ENCODE measurements around the gene DLG5. TPM values are rescaled to one million over a fixed set of nuclear protein-coding genes. Genes with fewer than 3 reads are reported as not detected.

DLG5 gene
- total RNA-seq, 1 donor from 2014 or later: 64.5 TPM

DNA sequence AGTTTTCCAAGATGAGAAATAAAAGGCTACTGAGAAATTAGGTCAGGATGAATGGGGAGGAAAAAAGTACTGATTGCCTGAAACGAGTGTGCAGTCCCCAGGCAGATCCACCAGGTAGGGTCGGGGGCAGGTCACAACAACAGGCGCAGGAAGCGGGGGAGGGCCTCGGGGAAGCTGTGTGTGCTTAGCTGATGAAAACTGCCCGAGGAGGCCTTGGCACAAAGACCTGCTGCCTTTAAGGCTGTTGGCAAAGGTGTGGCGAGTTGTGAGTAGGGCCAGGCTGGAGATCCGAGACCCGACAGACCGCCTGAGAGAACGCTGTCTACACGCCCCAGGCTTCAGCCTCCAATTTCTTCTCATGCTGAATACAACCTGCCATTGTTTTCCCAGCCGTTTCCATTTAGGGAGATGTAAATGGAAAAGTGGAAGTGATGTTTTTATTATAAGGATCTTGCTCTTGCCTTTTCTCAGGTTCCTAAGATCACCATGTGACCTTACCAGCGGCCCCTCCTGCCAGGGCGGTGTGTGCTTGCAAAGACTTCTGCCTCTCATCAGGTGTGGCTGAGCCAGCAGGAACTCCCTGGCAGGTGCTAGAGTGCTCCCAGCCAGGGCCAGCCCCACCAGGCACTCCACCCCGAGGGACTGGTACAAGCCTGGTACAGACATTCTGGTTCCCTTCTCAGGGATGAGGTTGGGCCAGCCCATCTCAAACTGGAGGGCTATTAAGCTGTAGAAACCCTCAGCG is 60.8 kb downstream of the DLG5 start:
- TF ChIP-seq, protein P1, sequence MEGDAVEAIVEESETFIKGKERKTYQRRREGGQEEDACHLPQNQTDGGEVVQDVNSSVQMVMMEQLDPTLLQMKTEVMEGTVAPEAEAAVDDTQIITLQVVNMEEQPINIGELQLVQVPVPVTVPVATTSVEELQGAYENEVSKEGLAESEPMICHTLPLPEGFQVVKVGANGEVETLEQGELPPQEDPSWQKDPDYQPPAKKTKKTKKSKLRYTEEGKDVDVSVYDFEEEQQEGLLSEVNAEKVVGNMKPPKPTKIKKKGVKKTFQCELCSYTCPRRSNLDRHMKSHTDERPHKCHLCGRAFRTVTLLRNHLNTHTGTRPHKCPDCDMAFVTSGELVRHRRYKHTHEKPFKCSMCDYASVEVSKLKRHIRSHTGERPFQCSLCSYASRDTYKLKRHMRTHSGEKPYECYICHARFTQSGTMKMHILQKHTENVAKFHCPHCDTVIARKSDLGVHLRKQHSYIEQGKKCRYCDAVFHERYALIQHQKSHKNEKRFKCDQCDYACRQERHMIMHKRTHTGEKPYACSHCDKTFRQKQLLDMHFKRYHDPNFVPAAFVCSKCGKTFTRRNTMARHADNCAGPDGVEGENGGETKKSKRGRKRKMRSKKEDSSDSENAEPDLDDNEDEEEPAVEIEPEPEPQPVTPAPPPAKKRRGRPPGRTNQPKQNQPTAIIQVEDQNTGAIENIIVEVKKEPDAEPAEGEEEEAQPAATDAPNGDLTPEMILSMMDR (IDR thresholded peaks at IDR 0.05; ENCODE audit: unreplicated experiment): no peak
- Mint-ChIP-seq H3K4me3 (ENCODE audit: unreplicated experiment) (no peak overlapping the region), H3K4me1 (ENCODE audit: unreplicated experiment) (peaks cover 42% of the 10 kb centered on the region), H3K9me3 (ENCODE audit: unreplicated experiment) (no peaks in the 10 kb centered on the region), H3K27ac (ENCODE audit: unreplicated experiment) (no peak overlapping the region), H3K36me3 (ENCODE audit: low read depth, unreplicated experiment) (peaks cover 12% of the 10 kb centered on the region), H3K27me3 (ENCODE audit: unreplicated experiment) (peaks cover 10% of the 10 kb centered on the region)
- peak; percentile 12 for DNase-seq (ENCODE audit: low spot score)

- no peaks in the 10 kb centered on the region for H3K9me3 Mint-ChIP-seq (ENCODE audit: unreplicated experiment)
- peak overlapping the region; percentile 65 for H3K4me3 Mint-ChIP-seq (ENCODE audit: unreplicated experiment)
- peak overlapping the region; percentile 94 for H3K27ac Mint-ChIP-seq (ENCODE audit: unreplicated experiment)
- H3K27me3 Mint-ChIP-seq (ENCODE audit: unreplicated experiment): peaks cover 7% of the 10 kb centered on the region
- peaks cover 36% of the 10 kb centered on the region for H3K4me1 Mint-ChIP-seq (ENCODE audit: unreplicated experiment)
- TF ChIP-seq, protein P1 (IDR thresholded peaks at IDR 0.05; ENCODE audit: unreplicated experiment): no peak
- DNase-seq (ENCODE audit: low spot score): no peak
- H3K36me3 Mint-ChIP-seq (ENCODE audit: low read depth, unreplicated experiment): peaks cover 12% of the 10 kb centered on the region
These were observed 62.3 kb downstream of the DLG5 start for GRCh38 chr10:77864151-77864851.

GRCh38 chr10:77863446-77863845 is 63.1 kb downstream of the DLG5 start:
- peaks cover 7% of the 10 kb centered on the region for H3K27me3 Mint-ChIP-seq (ENCODE audit: unreplicated experiment)
- TF ChIP-seq, protein P1 (IDR thresholded peaks at IDR 0.05; ENCODE audit: unreplicated experiment): no peak
- H3K27ac Mint-ChIP-seq (ENCODE audit: unreplicated experiment): peak overlapping the region; percentile 94
- H3K9me3 Mint-ChIP-seq (ENCODE audit: unreplicated experiment): no peaks in the 10 kb centered on the region
- peak overlapping the region; percentile 43 for H3K4me3 Mint-ChIP-seq (ENCODE audit: unreplicated experiment)
- H3K4me1 Mint-ChIP-seq (ENCODE audit: unreplicated experiment): peaks cover 36% of the 10 kb centered on the region
- DNase-seq (ENCODE audit: low spot score): no peak
- H3K36me3 Mint-ChIP-seq (ENCODE audit: low read depth, unreplicated experiment): peaks cover 12% of the 10 kb centered on the region

DNA sequence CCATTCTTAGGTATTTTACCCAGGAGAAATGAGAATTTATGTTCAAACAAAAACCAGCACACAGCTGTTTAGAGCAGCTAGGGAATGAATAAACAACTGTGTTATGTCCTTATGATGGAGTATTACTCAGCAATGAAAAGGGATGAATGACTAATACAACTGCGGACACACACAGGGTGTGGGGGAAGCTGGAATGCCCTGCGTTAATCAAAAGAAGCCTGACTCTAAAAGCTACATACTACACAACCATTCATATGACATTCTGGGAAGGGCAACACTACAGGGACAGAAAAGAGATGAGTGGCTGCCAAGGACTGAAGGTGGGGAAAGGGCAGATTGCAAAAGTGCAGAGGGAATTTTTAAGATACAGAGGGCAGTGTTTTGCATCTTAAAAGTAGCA is 64.0 kb downstream of the DLG5 start:
- H3K27me3 Mint-ChIP-seq (ENCODE audit: unreplicated experiment): peaks cover 4% of the 10 kb centered on the region
- H3K27ac Mint-ChIP-seq (ENCODE audit: unreplicated experiment): peak overlapping the region; percentile 4
- H3K9me3 Mint-ChIP-seq (ENCODE audit: unreplicated experiment): no peaks in the 10 kb centered on the region

More for the DNA sequence above, 64.0 kb downstream of the DLG5 start:
- H3K4me3 Mint-ChIP-seq (ENCODE audit: unreplicated experiment): no peak overlapping the region
- peaks cover 36% of the 10 kb centered on the region for H3K4me1 Mint-ChIP-seq (ENCODE audit: unreplicated experiment)
- TF ChIP-seq, protein P1 (IDR thresholded peaks at IDR 0.05; ENCODE audit: unreplicated experiment): no peak
- no peak for DNase-seq (ENCODE audit: low spot score)
- peaks cover 3% of the 10 kb centered on the region for H3K36me3 Mint-ChIP-seq (ENCODE audit: low read depth, unreplicated experiment)

All from endothelial cell (in vitro differentiated cells).